ENCODE results near the gene FAM227B.
"Not testable (repeated sequence)": the region's sequence is repeated elsewhere in the genome, so short reads cannot be mapped to it uniquely, and the experiment has no call there.

FAM227B gene

GRCh38 chr15:49372366-49372765 is 248.3 kb downstream of the FAM227B start:
- no peak for DNase-seq (ENCODE audit: low spot score)

- DNase-seq (ENCODE audit: low spot score), result no peak
These were observed 249.8 kb downstream of the FAM227B start for GRCh38 chr15:49370782-49371181.

DNA sequence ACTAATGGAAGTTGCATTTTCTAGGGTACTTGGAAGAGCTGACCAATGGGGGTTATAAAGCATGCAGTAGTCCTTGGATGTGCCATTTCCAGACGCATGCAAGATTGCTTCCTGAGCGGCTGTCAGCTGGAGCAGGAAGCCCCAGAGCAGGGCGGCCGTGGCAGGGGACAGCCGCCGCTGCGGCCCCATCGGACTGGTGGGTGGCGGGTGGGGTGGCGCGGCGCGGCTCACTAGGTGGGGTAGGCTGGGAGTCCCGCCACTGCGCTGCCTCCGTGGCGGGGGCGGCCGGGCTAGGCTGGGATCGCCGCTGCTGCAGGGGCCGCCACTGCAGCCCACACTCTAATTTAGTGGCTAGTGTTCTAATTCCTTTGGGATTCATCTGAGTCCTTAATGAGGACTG is 254.1 kb downstream of the FAM227B start:
- no peak for DNase-seq (ENCODE audit: low spot score)

GRCh38 chr15:49361370-49361769 is 259.2 kb downstream of the FAM227B start:
- DNase-seq (ENCODE audit: low spot score), result no peak

- DNase-seq (ENCODE audit: low spot score), result not testable (repeated sequence)
These were observed 266.2 kb downstream of the FAM227B start for GRCh38 chr15:49354439-49354838.

DNA sequence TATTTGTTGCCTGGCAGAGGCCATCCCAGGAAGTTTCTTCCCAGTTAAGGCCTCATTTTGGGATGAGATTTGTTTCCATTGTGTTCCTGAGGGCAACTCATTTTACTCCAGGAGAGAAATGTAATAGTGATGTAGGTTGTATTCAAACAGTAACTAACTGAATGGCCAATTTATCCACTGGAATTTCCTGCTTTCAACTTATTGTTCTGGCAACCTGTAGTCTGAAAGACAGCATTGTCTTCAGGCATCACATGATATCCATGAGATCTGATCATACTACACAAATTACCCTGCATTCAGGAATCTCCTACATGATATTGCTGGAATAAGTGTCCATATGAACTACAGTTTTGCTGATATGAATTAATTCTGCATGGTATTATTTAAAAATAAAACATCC is 277.1 kb downstream of the FAM227B start:
- no peak for DNase-seq (ENCODE audit: low spot score)

DNA sequence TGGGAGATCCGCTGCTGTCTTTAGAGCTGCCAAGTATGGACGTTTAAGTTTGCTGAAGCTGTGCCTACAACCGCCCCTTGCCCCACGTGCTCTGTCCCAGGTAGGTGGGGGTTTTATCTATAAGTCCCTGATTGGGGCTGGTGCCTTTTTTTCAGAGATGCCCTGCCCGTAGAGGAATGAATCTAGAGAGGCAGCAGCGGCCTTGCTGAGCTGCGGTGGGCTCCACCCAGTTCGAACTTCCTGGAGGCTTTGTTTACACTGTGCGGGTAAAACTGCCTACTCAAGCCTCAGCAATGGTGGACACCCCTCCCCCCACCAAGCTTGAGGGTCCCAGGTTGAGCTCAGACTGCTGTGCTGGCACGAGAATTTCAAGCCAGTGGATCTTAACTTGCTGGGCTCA is 281.0 kb downstream of the FAM227B start:
- no peak for DNase-seq (ENCODE audit: low spot score)

DNA sequence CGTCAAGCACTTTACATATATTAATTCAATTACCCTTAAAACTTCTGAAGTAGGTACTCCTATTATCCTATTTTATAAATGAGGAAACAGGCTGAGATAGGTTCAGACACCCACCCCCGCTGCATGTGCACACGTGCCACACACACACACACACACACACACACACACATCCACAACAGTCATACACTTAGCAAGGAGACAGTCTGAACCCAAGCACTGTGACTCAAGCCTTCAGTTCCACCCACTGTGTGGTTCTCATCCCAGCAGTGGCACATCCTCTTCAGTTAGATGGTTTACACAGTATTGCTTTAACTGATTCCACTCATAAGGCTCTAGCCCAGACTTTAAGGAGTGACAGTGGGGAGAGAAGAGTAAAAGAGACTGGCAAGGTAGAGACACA is 288.7 kb downstream of the FAM227B start:
- DNase-seq (ENCODE audit: low spot score), result no peak

DNA sequence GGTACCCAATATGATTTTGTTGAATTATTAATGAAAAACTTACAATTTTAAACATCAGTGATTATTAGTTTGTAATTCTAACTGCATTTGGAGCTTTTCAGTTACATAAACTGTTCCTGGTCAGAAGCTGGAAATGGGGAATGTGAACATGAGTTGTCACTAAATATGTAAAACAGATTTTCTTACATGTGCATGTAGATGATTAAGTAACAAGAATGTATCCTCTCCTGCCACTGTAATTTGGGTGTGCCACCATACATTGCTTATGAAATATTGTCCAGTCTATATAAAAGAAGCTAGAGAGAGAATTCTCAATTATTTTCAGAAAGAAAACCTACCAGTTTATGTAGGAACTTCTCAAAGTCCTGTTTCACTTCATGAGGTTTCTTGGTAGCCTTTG is 289.2 kb downstream of the FAM227B start:
- no peak for DNase-seq (ENCODE audit: low spot score)

- DNase-seq (ENCODE audit: low spot score), result no peak
These were observed 290.5 kb downstream of the FAM227B start for GRCh38 chr15:49330166-49330565.

DNA sequence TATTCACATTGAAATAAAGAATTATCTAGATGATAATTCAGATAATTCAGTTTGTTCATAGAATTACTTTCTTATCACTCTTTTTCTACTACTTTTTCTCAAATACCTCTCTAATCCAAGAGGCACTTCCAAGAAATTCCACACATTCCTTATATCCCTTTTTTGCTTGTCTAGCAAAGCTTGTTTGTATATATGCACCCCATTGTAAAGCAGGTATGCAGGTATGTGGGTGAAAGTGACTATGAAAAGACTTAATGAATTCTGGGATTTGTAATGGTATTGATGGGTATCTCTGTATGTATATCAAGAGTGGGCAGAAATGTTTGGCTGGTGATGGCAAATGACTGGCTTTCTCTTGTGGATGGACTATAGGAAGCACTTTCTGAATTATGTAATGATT is 291.7 kb downstream of the FAM227B start:
- no peak for DNase-seq (ENCODE audit: low spot score)

DNA sequence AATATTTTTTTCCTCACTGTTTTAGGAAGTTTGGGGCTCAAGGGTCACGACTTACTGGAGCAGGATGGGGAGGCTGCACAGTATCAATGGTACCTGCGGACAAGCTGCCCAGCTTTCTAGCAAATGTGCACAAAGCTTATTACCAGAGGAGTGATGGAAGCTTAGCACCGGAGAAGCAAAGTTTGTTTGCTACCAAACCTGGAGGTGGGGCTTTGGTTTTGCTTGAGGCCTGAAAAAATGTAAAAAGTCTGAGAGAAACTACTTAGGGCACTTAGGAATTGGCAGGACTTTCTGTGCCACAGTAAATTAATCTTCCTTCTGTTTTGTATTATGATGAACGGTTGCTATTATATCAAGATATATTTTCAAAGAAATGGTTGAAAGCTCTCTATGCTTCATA is 292.7 kb downstream of the FAM227B start:
- no peak for DNase-seq (ENCODE audit: low spot score)

GRCh38 chr15:49323207-49323606 is 297.4 kb downstream of the FAM227B start:
- no peak for DNase-seq (ENCODE audit: low spot score)

GRCh38 chr15:49320351-49320750 is 300.3 kb downstream of the FAM227B start:
- no peak for DNase-seq (ENCODE audit: low spot score)

DNA sequence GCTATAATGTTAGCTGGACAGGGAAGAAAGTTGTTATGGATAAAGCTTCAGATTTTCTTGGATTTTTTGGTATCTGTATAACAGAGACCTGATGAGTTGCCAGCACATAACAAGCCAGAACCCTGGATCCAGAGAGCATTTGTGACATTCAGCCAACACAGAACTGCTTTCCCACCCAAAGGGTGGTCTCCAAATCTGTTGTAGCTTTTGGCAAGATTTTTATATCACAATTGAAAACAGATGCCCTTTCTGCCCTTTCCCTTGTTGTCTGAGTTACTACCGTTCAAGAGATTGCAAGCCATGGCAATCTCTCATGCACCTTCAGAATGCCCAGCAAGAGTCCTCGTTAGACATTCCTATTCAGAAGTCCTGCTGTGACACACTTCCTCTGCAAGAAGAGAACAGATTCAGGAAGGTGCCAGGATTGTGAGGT is 305.2 kb downstream of the FAM227B start:
- DNase-seq (ENCODE audit: low spot score), result no peak

DNA sequence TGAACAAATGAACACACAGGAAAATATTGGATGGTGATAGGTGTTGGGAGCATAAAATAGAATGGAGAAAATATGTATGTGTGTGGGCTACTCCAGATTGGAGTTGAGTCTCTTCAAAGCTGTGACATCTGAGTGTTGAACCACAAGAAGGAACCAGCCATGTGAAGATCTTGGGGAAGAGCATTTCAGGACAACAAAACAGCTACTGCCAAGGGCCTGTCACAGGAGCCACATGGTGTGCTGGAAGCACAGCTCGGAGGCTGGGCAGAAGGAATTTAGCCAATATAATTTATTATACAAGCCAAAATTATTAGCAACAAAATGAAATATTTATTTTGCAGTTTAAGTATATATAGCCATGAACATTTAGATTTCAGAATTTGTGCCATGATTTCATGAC is 305.9 kb downstream of the FAM227B start:
- DNase-seq (ENCODE audit: low spot score), result no peak

GRCh38 chr15:49313650-49314049 is 307.0 kb downstream of the FAM227B start:
- DNase-seq (ENCODE audit: low spot score), result no peak

GRCh38 chr15:49309889-49310288 is 310.7 kb downstream of the FAM227B start:
- DNase-seq (ENCODE audit: low spot score), result no peak

DNA sequence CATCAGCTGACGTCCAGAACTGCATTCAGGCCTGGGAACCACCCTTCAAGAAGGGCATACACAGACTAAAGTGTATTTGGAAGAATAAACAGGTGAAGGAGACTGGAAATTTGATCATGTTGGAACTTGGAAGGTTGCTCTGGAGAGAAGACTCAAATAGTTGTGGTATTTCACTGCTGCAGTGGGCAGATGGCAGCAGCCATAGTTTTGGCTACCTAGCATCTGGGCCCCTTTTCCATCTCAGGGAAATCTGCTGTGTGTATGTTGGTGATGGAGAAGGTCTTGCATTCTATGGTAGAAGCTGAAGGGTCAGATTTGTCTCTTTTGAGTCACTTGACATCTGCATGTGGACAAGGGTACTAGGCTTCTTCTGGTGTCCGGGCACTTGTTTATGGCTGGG is 311.9 kb downstream of the FAM227B start:
- no peak for DNase-seq (ENCODE audit: low spot score)

GRCh38 chr15:49306551-49306950 is 314.1 kb downstream of the FAM227B start:
- no peak for DNase-seq (ENCODE audit: low spot score)

- no peak for DNase-seq (ENCODE audit: low spot score)
These were observed 317.6 kb downstream of the FAM227B start for GRCh38 chr15:49303003-49303402.

DNA sequence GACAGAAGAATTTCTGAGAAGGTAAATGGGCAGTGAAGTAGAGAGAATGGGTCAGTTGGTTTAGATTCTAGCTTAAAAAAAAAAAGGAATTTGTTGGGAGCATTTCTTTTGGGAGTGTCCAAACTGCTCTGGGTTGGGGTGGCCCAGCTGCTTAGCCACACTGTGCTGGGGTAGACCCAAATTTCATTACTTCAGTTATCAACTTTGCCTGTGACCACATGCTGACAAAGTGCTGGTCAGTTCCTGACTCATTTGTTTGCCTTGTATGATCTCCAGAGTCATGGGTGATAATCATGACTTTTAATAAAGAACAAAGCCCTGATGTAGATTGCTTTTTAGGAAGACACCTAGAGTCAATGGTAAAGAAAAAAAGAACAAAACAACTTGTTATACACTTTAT is 319.1 kb downstream of the FAM227B start:
- no peak for DNase-seq (ENCODE audit: low spot score)

DNA sequence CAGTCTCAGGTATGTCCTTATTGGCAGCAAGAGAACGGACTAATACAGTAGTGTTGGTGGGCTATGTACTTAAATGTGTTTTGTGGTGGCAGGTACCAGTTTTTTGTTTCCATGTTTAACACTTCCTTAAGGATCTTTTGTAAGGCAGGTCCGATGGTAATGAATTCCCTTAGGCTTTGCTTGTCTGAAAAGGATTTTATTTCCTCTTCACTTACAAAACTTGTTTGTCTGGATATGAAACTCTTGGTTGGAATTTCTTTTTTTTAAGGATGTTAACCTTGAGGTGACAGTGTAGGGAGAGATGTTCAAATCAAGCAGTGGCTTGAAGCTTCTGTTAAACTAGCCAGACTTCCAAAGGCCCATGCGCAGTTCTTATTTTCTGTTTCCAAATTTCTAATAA is 319.8 kb downstream of the FAM227B start:
- DNase-seq (ENCODE audit: low spot score), result no peak

DNA sequence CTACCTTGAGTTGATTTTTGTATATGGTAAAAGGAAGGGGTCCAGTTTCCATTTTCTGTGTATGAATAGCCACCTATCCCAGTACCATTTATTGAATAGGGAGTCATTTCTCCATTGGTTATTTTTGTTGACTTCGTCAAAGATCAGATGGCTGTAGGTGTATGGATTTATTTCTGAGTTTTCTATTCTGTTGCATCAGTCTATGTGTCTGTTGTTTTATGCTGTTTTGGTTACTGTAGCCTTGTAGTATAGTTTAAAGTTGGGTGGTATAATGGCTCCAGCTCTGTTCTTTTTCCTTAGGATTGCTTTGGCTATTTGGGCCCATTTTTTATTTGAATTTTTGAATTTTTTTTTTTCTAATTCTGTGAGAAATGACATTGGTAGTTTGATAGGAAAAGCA is 323.0 kb downstream of the FAM227B start:
- DNase-seq (ENCODE audit: low spot score), result no peak

GRCh38 chr15:49296258-49296657 is 324.4 kb downstream of the FAM227B start:
- DNase-seq (ENCODE audit: low spot score), result no peak
